Right renal cortex interstitium (tissue), 3 donors: ENCODE data around the gene PPP1R9A. TPM values are rescaled to one million over a fixed set of nuclear protein-coding genes. Genes with fewer than 3 reads are reported as not detected.

Source experiments
- DNase-seq, 3 donors: peaks; one replicate each; pipeline ENCODE4 v3.0.0-alpha.2; 2013; ENCODE audit warnings: low read depth in 3 of 3, low spot score in 2 of 3
- polyA plus RNA-seq, 3 donors: library from polyadenylated mRNA; unstranded; fragments of 120-200 nt; gene quantifications; one replicate each; pipeline ENCODE4 v1.2.1, GENCODE V29; 2013; ENCODE audit not compliant: insufficient read length in 3 of 3

Gene PPP1R9A
- polyA plus RNA-seq, 3 donors = 31.3 to 32.3 (median 31.9) TPM

GRCh38 chr7:95303013-95303905 lies 395.9 kb downstream of the PPP1R9A start:
- peak; percentile 40 to 46 (median 42) for DNase-seq

DNA sequence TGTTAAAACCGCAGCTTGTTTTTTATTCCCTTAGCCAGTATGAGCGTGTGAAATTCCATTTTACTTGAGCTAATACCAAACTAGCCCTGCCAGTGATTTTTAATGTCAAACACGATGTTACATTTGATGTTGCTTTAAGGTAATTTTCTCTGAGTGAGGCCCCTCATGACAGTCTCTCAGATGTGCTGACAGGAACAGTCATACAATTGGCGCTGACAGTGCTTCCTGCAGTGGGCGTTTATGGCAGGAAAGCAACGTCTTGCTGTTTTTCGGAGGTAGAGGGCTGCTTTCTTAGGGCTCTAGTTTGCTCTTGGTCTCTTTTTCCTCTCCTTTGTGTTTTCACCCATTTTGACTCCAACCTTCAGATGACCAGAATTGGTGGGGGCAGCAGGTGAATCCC lies 397.6 kb downstream of the PPP1R9A start:
- DNase-seq = no peak

DNA sequence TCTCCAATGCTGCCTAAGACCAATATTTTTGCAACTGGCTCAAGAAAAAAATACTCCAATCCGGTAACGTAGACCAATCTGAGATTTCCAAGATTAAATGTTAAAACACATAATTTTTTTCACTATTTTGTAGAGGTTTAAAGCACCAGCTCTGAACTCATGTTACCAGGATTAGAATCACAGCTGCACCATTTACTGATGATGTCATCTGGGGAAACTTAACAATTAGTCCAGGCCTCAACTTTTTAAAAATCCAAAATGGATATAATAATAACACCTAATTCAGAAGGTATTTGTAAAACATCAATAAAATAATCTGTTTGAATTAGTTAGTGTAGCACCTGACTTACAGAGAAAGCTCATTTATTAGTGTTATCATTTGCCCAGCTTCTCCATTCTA lies 402.6 kb downstream of the PPP1R9A start:
- no peak for DNase-seq

- DNase-seq = no peak
Observed at GRCh38 chr7:95311389-95311788, 404.0 kb downstream of the PPP1R9A start.

- no peak for DNase-seq
Observed at GRCh38 chr7:95312561-95312960, 405.2 kb downstream of the PPP1R9A start.

GRCh38 chr7:95316588-95316987 lies 409.2 kb downstream of the PPP1R9A start:
- DNase-seq = no peak

DNA sequence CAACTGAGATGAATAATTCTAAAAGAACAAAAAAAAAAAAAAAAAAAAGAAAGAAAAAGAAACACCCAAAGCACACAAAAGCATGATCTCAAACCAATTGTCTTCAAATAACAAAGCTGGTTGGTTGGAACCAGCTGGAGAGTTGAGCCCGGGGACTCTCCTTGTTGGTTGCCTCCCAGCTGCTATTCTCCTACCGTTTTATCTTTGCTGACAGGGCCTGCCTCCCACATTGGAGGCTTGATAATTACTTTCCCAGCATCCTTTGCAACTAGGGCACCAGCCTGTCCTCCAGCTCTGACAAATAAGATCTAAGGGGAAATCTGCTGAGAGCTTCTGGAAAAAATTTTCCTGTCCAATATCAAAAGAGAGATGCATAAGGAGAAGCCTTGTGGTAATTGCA lies 410.2 kb downstream of the PPP1R9A start:
- DNase-seq = no peak

DNA sequence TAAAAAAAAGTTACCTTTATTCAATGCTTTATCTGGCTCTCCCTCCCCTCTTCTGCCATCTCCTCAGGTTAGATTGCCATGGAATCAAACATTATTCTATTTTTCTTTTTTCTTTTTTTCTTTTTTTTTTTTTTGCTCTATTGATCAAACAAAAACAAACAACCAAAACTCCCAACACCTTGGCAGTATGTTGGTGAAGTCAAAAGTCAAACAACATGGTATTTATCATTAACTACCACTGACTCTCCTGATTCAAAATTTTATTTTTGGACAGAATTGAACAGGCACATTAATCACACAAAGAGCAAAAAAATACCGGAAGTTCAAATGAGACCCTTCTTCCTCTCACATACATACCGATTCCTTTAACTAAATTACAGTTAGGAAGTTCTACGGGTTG lies 410.6 kb downstream of the PPP1R9A start:
- DNase-seq = no peak

DNA sequence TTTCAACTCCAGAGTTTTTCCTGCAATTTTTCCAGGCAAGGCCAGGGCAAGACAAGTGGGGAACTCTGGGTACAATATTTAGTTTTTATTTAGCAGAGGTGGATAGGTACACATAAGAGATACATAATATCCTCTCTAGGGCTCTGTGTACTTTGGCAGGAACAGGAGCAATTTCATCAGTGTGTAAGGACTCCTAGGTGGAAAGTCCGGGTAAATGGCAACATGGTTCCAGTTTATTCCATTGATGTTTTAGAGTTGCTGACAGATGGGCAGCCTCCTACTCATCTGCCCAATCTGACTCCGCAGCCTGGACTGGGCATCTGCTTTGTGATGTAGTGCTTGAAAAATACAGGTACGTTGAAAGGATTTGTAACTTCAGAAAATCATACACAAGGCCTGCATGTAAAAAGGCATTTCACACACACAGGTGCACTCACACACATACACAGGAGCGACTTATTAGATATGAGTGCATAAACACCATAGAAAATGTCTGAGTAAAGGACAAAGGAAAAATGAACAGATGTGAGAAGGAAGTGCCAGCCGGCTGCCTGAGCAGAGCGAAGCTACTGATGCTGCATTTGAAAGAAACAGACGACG lies 411.2 kb downstream of the PPP1R9A start:
- no peak for DNase-seq

GRCh38 chr7:95319570-95319969 lies 412.2 kb downstream of the PPP1R9A start:
- no peak for DNase-seq

GRCh38 chr7:95320651-95321050 lies 413.3 kb downstream of the PPP1R9A start:
- DNase-seq = no peak

DNA sequence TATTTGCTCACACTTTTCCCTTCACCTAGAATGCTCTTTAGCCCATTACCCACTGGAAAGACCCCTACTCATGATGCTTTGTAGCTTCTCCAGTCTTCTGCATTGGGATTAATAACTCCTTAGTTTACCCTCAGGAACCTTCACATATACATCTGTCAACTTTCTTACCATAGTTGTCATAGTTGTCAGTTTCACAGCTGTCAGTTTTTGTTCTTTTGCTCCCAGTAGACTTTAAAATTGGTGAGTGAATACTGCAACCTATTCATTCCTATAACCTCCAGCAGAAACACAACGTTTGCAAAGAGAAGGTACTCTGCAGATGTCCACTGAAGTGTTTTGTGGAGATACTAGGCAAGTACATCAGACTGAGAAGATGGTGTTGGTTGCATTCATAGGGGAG lies 414.3 kb downstream of the PPP1R9A start:
- DNase-seq = no peak

- DNase-seq = no peak
Observed at GRCh38 chr7:95322396-95322795, 415.0 kb downstream of the PPP1R9A start.

- DNase-seq = no peak
Observed at GRCh38 chr7:95322854-95323253, 415.5 kb downstream of the PPP1R9A start.

DNA sequence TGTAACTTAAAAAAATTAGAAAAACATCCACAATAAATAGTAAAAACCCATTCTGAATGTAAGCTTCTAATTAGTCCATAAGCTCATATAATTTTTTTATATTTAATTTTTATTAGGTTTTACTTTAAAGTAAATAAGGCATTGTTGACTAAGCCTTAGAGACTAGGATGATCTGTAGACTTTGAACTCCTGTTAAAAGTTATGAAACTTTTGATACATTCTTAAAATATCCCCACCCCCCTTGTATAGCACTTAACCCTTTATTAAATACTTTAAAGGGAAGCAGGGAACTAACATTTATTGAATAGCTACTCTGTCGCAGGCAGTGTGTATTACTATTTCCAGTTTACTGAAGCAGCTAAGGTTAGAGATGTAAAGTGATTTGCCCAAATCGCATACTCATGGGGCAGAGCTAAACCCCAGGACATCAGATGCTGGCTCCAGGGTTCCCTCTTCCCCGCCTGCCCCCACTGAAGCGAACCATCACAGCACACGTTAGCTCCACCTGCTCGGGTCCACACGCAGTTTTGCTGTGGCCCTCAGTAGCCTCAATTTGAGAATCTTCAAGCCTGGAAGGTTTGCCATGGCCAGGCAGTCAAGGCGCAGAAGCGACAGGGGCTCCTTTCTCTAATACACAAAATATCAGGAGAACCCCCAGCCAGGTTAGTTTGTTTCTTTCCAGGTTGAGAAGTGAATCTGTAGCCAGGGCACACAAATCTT lies 416.2 kb downstream of the PPP1R9A start:
- no peak for DNase-seq

GRCh38 chr7:95324431-95324830 lies 417.0 kb downstream of the PPP1R9A start, which contains the start of gene PON1:
TSS of gene PON1 (minus strand) at chr7:95324532. CDS start at chr7:95324475, 57 bp downstream.
- DNase-seq = no peak

DNA sequence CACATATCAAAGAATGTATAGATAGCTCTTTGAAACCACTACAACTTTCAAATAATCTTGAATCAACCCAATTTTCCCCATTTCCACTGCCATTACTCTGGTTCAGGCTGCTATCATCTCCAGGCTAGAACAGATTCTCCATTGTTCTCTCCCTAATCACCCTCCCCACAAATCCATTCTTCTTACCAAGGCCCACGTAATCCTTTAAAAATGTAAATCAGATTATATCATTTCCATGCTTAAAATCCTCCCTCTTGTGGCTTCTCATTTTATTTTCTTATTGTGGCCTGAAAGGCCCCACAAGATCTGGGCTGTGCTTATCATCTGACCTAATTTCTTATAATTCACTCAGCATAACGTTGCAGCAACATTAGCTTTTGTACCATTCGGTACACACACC lies 420.0 kb downstream of the PPP1R9A start:
- no peak for DNase-seq

- DNase-seq = no peak
Observed at GRCh38 chr7:95330204-95330960, 423.0 kb downstream of the PPP1R9A start.

DNA sequence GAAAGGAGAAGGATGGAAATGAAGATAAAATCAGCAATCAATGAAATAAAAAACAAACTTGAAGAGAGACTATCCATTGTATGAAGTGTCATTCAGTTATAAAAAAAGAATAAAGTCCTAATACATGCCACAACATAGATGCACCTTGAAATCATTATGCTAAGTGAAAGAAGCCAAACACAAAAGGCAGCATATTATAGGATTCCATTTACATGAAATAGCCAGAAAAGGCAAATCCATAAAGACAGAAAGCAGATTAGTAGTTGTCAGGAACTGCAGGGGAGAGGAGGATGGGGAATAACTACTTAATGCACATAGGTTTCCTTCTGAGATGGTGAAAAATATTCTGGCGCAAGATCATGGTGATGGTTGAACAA lies 423.6 kb downstream of the PPP1R9A start:
- DNase-seq = no peak

GRCh38 chr7:95334447-95334846 lies 427.1 kb downstream of the PPP1R9A start:
- DNase-seq = no peak

- no peak for DNase-seq
Observed at GRCh38 chr7:95335093-95335492, 427.7 kb downstream of the PPP1R9A start.
